Stomach (tissue), 4 donors: ENCODE measurements around the gene SCD5.

Experiments
- EP300 ChIP-seq: sonication (generic); formaldehyde crosslinking; IDR thresholded peaks from one replicate; pipeline ENCODE4 v1.6.1; 2017; ENCODE audit warnings: antibody characterized with exemption
- POLR2A ChIP-seq, 4 donors: fragments of 450-650 bp; IDR thresholded peaks; one replicate each; pipeline ENCODE4 v1.6.1; 2016; ENCODE audit warnings: antibody characterized with exemption in 4 of 4, control low read depth in 2 of 4, mild to moderate bottlenecking in 1 of 4, moderate library complexity in 1 of 4
- TF ChIP-seq, protein P1 (sequence below), 7 experiments: fragments of 450-650 bp in 4 of 7; fragments of 200-600 bp in 3 of 7; sonication (generic) in 3 of 7; IDR thresholded peaks; one replicate each; pipeline ENCODE4 v1.5.1; 2016 to 2019; ENCODE audit warnings: antibody characterized with exemption in 7 of 7, control low read depth in 2 of 7, mild to moderate bottlenecking in 1 of 7

DNA sequence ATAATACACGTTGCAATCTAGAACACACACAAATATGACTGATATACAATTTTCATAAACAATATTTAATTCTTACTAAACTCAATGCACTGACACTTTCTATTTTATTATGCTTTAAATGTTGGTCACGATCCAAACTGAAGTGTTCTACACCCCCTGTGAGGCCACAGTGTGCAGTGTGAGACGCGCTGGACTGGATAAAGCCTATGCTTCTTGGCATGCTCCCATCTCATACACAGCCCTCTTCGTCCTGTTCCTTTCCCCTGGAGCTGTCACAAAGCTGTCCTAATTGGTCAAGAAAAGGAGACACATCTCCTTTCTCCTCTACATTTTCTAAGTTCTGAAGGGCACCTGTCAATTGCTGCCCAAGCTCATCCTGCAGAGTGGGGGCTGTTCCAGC, 72.0 kb downstream of the SCD5 start:
- TF ChIP-seq, protein P1, sequence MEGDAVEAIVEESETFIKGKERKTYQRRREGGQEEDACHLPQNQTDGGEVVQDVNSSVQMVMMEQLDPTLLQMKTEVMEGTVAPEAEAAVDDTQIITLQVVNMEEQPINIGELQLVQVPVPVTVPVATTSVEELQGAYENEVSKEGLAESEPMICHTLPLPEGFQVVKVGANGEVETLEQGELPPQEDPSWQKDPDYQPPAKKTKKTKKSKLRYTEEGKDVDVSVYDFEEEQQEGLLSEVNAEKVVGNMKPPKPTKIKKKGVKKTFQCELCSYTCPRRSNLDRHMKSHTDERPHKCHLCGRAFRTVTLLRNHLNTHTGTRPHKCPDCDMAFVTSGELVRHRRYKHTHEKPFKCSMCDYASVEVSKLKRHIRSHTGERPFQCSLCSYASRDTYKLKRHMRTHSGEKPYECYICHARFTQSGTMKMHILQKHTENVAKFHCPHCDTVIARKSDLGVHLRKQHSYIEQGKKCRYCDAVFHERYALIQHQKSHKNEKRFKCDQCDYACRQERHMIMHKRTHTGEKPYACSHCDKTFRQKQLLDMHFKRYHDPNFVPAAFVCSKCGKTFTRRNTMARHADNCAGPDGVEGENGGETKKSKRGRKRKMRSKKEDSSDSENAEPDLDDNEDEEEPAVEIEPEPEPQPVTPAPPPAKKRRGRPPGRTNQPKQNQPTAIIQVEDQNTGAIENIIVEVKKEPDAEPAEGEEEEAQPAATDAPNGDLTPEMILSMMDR (IDR thresholded peaks at IDR 0.05), result no peak
- TF ChIP-seq POLR2A (IDR thresholded peaks at IDR 0.05), result no peak
- TF ChIP-seq EP300, result no peak
